Transverse colon (tissue), 3 donors: ENCODE data around the gene SPNS3.

Experiments
- POLR2A ChIP-seq: fragments of 450-650 bp; IDR thresholded peaks from one replicate; pipeline ENCODE4 v1.6.1; 2016; ENCODE audit warnings: antibody characterized with exemption, mild to moderate bottlenecking, moderate library complexity
- TF ChIP-seq, protein P1 (sequence below), 5 experiments: fragments of 200-600 bp in 3 of 5; fragments of 450-650 bp in 2 of 5; sonication (generic) in 3 of 5; IDR thresholded peaks; 1 replicate in 2 of 5; 2 replicates in 3 of 5; pipeline ENCODE4 v1.5.1; 2016 to 2017; ENCODE audit warnings: antibody characterized with exemption in 5 of 5, inconsistent platforms in 3 of 5, mild to moderate bottlenecking in 2 of 5, moderate library complexity in 1 of 5

GRCh38 chr17:4427505-4427904 is 6.2 kb upstream of the SPNS3 start:
- TF ChIP-seq, protein P1, sequence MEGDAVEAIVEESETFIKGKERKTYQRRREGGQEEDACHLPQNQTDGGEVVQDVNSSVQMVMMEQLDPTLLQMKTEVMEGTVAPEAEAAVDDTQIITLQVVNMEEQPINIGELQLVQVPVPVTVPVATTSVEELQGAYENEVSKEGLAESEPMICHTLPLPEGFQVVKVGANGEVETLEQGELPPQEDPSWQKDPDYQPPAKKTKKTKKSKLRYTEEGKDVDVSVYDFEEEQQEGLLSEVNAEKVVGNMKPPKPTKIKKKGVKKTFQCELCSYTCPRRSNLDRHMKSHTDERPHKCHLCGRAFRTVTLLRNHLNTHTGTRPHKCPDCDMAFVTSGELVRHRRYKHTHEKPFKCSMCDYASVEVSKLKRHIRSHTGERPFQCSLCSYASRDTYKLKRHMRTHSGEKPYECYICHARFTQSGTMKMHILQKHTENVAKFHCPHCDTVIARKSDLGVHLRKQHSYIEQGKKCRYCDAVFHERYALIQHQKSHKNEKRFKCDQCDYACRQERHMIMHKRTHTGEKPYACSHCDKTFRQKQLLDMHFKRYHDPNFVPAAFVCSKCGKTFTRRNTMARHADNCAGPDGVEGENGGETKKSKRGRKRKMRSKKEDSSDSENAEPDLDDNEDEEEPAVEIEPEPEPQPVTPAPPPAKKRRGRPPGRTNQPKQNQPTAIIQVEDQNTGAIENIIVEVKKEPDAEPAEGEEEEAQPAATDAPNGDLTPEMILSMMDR (IDR thresholded peaks at IDR 0.05), result no peak
- no peak for TF ChIP-seq POLR2A
